ENCODE results near the gene ESRRA.

The ESRRA gene

GRCh38 chr11:64275841-64276240 is 29.5 kb upstream of the ESRRA start:
- no peak overlapping the region for H3K4me3 ChIP-seq (replicated peaks; ENCODE audit: low read depth, low read length)
- no peak for TF ChIP-seq CTCF (IDR thresholded peaks at IDR 0.05; ENCODE audit: low read length, missing control alignments)
- DNase-seq (ENCODE audit: low read depth): no peak

- no peak overlapping the region for H3K4me3 ChIP-seq (replicated peaks; ENCODE audit: low read depth, low read length)
- TF ChIP-seq CTCF (IDR thresholded peaks at IDR 0.05; ENCODE audit: low read length, missing control alignments): no peak
- DNase-seq (ENCODE audit: low read depth): no peak
These were observed 28.5 kb upstream of the ESRRA start for GRCh38 chr11:64276653-64277431.

GRCh38 chr11:64278576-64279190 is 26.6 kb upstream of the ESRRA start:
- no peak for DNase-seq (ENCODE audit: low read depth)
- no peak for TF ChIP-seq CTCF (IDR thresholded peaks at IDR 0.05; ENCODE audit: low read length, missing control alignments)
- H3K4me3 ChIP-seq (replicated peaks; ENCODE audit: low read depth, low read length): no peak overlapping the region

- TF ChIP-seq CTCF (IDR thresholded peaks at IDR 0.05; ENCODE audit: low read length, missing control alignments): no peak
- DNase-seq (ENCODE audit: low read depth): no peak
- H3K4me3 ChIP-seq (replicated peaks; ENCODE audit: low read depth, low read length): no peak overlapping the region
These were observed 23.2 kb upstream of the ESRRA start for GRCh38 chr11:64281957-64282770.

GRCh38 chr11:64283092-64283491 is 22.2 kb upstream of the ESRRA start:
- no peak for DNase-seq (ENCODE audit: low read depth)
- TF ChIP-seq CTCF (IDR thresholded peaks at IDR 0.05; ENCODE audit: low read length, missing control alignments): no peak
- no peak overlapping the region for H3K4me3 ChIP-seq (replicated peaks; ENCODE audit: low read depth, low read length)

GRCh38 chr11:64284048-64284961 is 21.0 kb upstream of the ESRRA start, which contains the start of gene BAD:
TSS of gene BAD (minus strand) at chr11:64284665. CDS start at chr11:64284368, 297 bp downstream.
- no peak for TF ChIP-seq CTCF (IDR thresholded peaks at IDR 0.05; ENCODE audit: low read length, missing control alignments)
- peak; percentile 91 for DNase-seq (ENCODE audit: low read depth)
- peak within 1 kb of the TSS; percentile 75 for H3K4me3 ChIP-seq (replicated peaks; ENCODE audit: low read depth, low read length)

Measured in fibroblast of pulmonary artery (primary cell).